HEK293 (cell line): ENCODE measurements around the gene PTGER3.

Source experiments
- HOXA7 ChIP-seq: sonication (generic); formaldehyde crosslinking; IDR thresholded peaks from 2 replicates; pipeline ENCODE4 v1.8.1; 2022; ENCODE audit warnings: missing genetic modification reagents, borderline replicate concordance
- HOXC10 ChIP-seq: sonication (generic); formaldehyde crosslinking; IDR thresholded peaks from 2 replicates; pipeline ENCODE4 v1.8.1; 2023; ENCODE audit warnings: mild to moderate bottlenecking, missing genetic modification reagents
- KLF16 ChIP-seq: fragments of 450-650 bp; formaldehyde crosslinking; IDR thresholded peaks from 2 replicates; pipeline ENCODE4 v1.5.1; 2017; ENCODE audit warnings: missing biosample characterization, missing genetic modification characterization
- ZNF121 ChIP-seq: fragments of 450-650 bp; formaldehyde crosslinking; IDR thresholded peaks from 2 replicates; pipeline ENCODE4 v1.5.1; 2016; ENCODE audit warnings: missing biosample characterization, missing genetic modification characterization
- ZNF433 ChIP-seq: fragments of 450-650 bp; formaldehyde crosslinking; IDR thresholded peaks from 2 replicates; pipeline ENCODE4 v1.5.1; 2016; ENCODE audit warnings: missing biosample characterization, missing genetic modification characterization, low read depth
- ZNF558 ChIP-seq: fragments of 450-650 bp; formaldehyde crosslinking; IDR thresholded peaks from 2 replicates; pipeline ENCODE4 v1.5.1; 2016; ENCODE audit warnings: missing biosample characterization, missing genetic modification characterization
- ZNF623 ChIP-seq: fragments of 450-650 bp; formaldehyde crosslinking; IDR thresholded peaks from 2 replicates; pipeline ENCODE4 v1.5.1; 2016; ENCODE audit warnings: missing biosample characterization, missing genetic modification characterization
- ZNF629 ChIP-seq: fragments of 450-650 bp; formaldehyde crosslinking; IDR thresholded peaks from 2 replicates; pipeline ENCODE4 v1.5.1; 2017; ENCODE audit warnings: missing biosample characterization, missing genetic modification characterization
- TF ChIP-seq, protein P1 (sequence below): fragments of 450-650 bp; formaldehyde crosslinking; IDR thresholded peaks from 2 replicates; pipeline ENCODE4 v1.5.1; 2017; ENCODE audit warnings: missing biosample characterization, missing genetic modification characterization
- TF ChIP-seq, protein P2 (sequence below): fragments of 450-650 bp; formaldehyde crosslinking; IDR thresholded peaks from 2 replicates; pipeline ENCODE4 v1.5.1; 2017; ENCODE audit warnings: missing biosample characterization, missing genetic modification characterization
- TF ChIP-seq, protein P3 (sequence below): fragments of 450-650 bp; formaldehyde crosslinking; IDR thresholded peaks from 2 replicates; pipeline ENCODE4 v1.5.1; 2016; ENCODE audit warnings: missing biosample characterization, missing genetic modification characterization
- TF ChIP-seq, protein P4 (sequence below): fragments of 450-650 bp; formaldehyde crosslinking; IDR thresholded peaks from 2 replicates; pipeline ENCODE4 v1.5.1; 2016; ENCODE audit warnings: missing biosample characterization, missing genetic modification characterization
- TF ChIP-seq, protein P5 (sequence below): fragments of 450-650 bp; formaldehyde crosslinking; IDR thresholded peaks from 2 replicates; pipeline ENCODE4 v1.5.1; 2017; ENCODE audit warnings: missing biosample characterization, missing genetic modification characterization
- TF ChIP-seq, protein P6 (sequence below): fragments of 450-650 bp; formaldehyde crosslinking; IDR thresholded peaks from 2 replicates; pipeline ENCODE4 v1.5.1; 2016; ENCODE audit warnings: missing biosample characterization, missing genetic modification characterization

DNA sequence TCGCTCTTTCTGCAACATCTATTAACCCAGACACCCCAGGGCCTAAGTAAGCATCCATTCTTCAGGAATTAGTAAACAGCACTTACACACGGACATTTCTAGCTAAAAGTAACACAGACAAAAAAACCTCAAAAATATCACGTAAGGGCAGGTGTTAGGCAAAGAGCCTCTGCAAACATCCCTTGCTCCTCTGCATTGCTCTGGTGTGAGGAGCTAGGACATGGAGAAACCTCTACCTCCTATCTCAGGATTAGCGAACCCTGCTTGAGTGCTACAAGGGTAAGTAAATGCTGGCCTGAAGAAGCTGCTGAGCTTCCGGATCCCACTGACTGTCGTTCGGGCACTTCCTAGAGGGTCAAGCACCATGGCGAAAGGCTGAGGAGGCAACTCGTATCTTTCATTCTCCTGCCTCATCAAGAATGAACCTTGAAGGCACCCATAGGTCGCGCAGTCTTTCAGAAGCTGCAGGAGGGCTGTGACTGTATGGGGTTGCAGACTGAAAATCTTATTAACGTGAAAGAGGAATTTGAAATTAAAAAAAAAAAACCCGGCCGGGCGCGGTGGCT, 2.1 kb downstream of the PTGER3 start:
- TF ChIP-seq KLF16 (tag by site-specific recombination) (no peak), ZNF629 (no peak), HOXC10 (CRISPR knock-in tag) (no peak), ZNF433 (no peak), ZNF558 (tag by site-specific recombination) (no peak), ZNF121 (tag by site-specific recombination) (no peak), ZNF623 (no peak), HOXA7 (CRISPR knock-in tag) (no peak)
- TF ChIP-seq, protein P1, sequence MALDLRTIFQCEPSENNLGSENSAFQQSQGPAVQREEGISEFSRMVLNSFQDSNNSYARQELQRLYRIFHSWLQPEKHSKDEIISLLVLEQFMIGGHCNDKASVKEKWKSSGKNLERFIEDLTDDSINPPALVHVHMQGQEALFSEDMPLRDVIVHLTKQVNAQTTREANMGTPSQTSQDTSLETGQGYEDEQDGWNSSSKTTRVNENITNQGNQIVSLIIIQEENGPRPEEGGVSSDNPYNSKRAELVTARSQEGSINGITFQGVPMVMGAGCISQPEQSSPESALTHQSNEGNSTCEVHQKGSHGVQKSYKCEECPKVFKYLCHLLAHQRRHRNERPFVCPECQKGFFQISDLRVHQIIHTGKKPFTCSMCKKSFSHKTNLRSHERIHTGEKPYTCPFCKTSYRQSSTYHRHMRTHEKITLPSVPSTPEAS (tag by site-specific recombination), result no peak
- TF ChIP-seq, protein P2, sequence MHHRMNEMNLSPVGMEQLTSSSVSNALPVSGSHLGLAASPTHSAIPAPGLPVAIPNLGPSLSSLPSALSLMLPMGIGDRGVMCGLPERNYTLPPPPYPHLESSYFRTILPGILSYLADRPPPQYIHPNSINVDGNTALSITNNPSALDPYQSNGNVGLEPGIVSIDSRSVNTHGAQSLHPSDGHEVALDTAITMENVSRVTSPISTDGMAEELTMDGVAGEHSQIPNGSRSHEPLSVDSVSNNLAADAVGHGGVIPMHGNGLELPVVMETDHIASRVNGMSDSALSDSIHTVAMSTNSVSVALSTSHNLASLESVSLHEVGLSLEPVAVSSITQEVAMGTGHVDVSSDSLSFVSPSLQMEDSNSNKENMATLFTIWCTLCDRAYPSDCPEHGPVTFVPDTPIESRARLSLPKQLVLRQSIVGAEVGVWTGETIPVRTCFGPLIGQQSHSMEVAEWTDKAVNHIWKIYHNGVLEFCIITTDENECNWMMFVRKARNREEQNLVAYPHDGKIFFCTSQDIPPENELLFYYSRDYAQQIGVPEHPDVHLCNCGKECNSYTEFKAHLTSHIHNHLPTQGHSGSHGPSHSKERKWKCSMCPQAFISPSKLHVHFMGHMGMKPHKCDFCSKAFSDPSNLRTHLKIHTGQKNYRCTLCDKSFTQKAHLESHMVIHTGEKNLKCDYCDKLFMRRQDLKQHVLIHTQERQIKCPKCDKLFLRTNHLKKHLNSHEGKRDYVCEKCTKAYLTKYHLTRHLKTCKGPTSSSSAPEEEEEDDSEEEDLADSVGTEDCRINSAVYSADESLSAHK (tag by site-specific recombination), result no peak
- TF ChIP-seq, protein P3, sequence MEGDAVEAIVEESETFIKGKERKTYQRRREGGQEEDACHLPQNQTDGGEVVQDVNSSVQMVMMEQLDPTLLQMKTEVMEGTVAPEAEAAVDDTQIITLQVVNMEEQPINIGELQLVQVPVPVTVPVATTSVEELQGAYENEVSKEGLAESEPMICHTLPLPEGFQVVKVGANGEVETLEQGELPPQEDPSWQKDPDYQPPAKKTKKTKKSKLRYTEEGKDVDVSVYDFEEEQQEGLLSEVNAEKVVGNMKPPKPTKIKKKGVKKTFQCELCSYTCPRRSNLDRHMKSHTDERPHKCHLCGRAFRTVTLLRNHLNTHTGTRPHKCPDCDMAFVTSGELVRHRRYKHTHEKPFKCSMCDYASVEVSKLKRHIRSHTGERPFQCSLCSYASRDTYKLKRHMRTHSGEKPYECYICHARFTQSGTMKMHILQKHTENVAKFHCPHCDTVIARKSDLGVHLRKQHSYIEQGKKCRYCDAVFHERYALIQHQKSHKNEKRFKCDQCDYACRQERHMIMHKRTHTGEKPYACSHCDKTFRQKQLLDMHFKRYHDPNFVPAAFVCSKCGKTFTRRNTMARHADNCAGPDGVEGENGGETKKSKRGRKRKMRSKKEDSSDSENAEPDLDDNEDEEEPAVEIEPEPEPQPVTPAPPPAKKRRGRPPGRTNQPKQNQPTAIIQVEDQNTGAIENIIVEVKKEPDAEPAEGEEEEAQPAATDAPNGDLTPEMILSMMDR, result no peak
- TF ChIP-seq, protein P4, sequence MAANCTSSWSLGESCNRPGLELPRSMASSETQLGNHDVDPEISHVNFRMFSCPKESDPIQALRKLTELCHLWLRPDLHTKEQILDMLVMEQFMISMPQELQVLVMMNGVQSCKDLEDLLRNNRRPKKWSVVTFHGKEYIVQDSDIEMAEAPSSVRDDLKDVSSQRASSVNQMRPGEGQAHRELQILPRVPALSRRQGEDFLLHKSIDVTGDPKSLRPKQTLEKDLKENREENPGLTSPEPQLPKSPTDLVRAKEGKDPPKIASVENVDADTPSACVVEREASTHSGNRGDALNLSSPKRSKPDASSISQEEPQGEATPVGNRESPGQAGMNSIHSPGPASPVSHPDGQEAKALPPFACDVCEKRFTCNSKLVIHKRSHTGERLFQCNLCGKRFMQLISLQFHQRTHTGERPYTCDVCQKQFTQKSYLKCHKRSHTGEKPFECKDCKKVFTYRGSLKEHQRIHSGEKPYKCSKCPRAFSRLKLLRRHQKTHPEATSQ, result no peak
- TF ChIP-seq, protein P5, sequence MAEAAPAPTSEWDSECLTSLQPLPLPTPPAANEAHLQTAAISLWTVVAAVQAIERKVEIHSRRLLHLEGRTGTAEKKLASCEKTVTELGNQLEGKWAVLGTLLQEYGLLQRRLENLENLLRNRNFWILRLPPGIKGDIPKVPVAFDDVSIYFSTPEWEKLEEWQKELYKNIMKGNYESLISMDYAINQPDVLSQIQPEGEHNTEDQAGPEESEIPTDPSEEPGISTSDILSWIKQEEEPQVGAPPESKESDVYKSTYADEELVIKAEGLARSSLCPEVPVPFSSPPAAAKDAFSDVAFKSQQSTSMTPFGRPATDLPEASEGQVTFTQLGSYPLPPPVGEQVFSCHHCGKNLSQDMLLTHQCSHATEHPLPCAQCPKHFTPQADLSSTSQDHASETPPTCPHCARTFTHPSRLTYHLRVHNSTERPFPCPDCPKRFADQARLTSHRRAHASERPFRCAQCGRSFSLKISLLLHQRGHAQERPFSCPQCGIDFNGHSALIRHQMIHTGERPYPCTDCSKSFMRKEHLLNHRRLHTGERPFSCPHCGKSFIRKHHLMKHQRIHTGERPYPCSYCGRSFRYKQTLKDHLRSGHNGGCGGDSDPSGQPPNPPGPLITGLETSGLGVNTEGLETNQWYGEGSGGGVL (tag by site-specific recombination), result no peak
- TF ChIP-seq, protein P6, sequence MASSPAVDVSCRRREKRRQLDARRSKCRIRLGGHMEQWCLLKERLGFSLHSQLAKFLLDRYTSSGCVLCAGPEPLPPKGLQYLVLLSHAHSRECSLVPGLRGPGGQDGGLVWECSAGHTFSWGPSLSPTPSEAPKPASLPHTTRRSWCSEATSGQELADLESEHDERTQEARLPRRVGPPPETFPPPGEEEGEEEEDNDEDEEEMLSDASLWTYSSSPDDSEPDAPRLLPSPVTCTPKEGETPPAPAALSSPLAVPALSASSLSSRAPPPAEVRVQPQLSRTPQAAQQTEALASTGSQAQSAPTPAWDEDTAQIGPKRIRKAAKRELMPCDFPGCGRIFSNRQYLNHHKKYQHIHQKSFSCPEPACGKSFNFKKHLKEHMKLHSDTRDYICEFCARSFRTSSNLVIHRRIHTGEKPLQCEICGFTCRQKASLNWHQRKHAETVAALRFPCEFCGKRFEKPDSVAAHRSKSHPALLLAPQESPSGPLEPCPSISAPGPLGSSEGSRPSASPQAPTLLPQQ (tag by site-specific recombination), result no peak
